Lung (tissue), 12 donors: ENCODE results near the gene GRK4. TPM values are rescaled to one million over a fixed set of nuclear protein-coding genes. Genes with fewer than 3 reads are reported as not detected.
A peak's percentile ranks its signal among the peaks of the same experiment; 100 is the strongest.

ENCODE experiments used
- ATAC-seq: fragments of 200-7000 bp; cut with Tn5 transposase; one replicate; pipeline ENCODE4 v1.9.1; 2020; ENCODE audit warnings: moderate number of reproducible peaks; ENCODE audit not compliant: insufficient read depth, low FRiP score
- DNase-seq, 3 donors: peaks; one replicate each; pipeline ENCODE4 v3.0.0-alpha.2; 2013 to 2017
- H3K27ac ChIP-seq, 2 donors: one replicate each; pipeline ENCODE4 v1.5.1; 2013; ENCODE audit warnings: mild to moderate bottlenecking in 2 of 2, moderate library complexity in 2 of 2, control low read depth in 1 of 2, inconsistent platforms in 1 of 2, low read depth in 1 of 2, low read length in 1 of 2
- H3K27me3 ChIP-seq, 3 donors: one replicate each; pipeline ENCODE4 v1.5.1; 2013; ENCODE audit warnings: low read length in 2 of 3; ENCODE audit not compliant: control insufficient read depth in 3 of 3, insufficient read depth in 3 of 3
- H3K36me3 ChIP-seq, 4 donors: one replicate each; pipeline ENCODE4 v1.5.1; 2013; ENCODE audit warnings: low read length in 4 of 4, mild to moderate bottlenecking in 1 of 4, moderate library complexity in 1 of 4; ENCODE audit not compliant: control insufficient read depth in 4 of 4, insufficient read depth in 4 of 4
- H3K4me1 ChIP-seq, 5 donors: one replicate each; pipeline ENCODE4 v1.5.1; 2013; ENCODE audit warnings: low read length in 5 of 5, mild to moderate bottlenecking in 2 of 5, moderate library complexity in 1 of 5; ENCODE audit not compliant: control insufficient read depth in 5 of 5, insufficient read depth in 5 of 5
- H3K4me3 ChIP-seq: one replicate; pipeline ENCODE4 v1.5.1; 2013; ENCODE audit warnings: mild to moderate bottlenecking, control low read depth, moderate library complexity
- H3K9ac ChIP-seq, 2 donors: one replicate each; pipeline ENCODE4 v1.5.1; 2013; ENCODE audit warnings: low read length in 2 of 2, control low read depth in 1 of 2; ENCODE audit not compliant: insufficient read depth in 1 of 2
- H3K9me3 ChIP-seq, 4 donors: one replicate each; pipeline ENCODE4 v1.5.1; 2013; ENCODE audit warnings: low read length in 3 of 4, mild to moderate bottlenecking in 1 of 4, moderate library complexity in 1 of 4; ENCODE audit not compliant: control insufficient read depth in 4 of 4, insufficient read depth in 3 of 4
- WGBS, 2 donors: extraction: QIAGEN DNeasy Blood & Tissue Kit; methylation state at CpG; one replicate each; pipeline ENCODE4 v1.1.7; 2013; 5-methylcytosine and 5-hydroxymethylcytosine counted together
- polyA plus RNA-seq, 2 donors: library from polyadenylated mRNA; stranded (reverse); fragments of 200-250 nt; gene quantifications; one replicate each; pipeline ENCODE4 v1.2.1, GENCODE V29; 2013
- total RNA-seq, 2 donors: library from RNA; depleted of rRNA in 1 of 2; stranded (reverse); fragments of >200 nt in 1 of 2; gene quantifications; one replicate each; pipeline ENCODE4 v1.2.1, GENCODE V29; 2014 to 2021
- TF ChIP-seq, protein P1 (sequence below): IDR thresholded peaks from 2 replicates; pipeline ENCODE4 v1.5.1; 2012; ENCODE audit warnings: mild to moderate bottlenecking; ENCODE audit errors: control extremely low read depth, extremely low read depth
- donor health status: control.
- donor health status: control.
- donor health status: Bipolar disorder and iron deficiency.
- donor health status: healthy.
- donor health status: DM: yes; HTN: yes; CAD: no.

The GRK4 gene
- total and polyA plus RNA-seq, 4 donors, result 1.8 to 6.7 (median 3.2) TPM

DNA sequence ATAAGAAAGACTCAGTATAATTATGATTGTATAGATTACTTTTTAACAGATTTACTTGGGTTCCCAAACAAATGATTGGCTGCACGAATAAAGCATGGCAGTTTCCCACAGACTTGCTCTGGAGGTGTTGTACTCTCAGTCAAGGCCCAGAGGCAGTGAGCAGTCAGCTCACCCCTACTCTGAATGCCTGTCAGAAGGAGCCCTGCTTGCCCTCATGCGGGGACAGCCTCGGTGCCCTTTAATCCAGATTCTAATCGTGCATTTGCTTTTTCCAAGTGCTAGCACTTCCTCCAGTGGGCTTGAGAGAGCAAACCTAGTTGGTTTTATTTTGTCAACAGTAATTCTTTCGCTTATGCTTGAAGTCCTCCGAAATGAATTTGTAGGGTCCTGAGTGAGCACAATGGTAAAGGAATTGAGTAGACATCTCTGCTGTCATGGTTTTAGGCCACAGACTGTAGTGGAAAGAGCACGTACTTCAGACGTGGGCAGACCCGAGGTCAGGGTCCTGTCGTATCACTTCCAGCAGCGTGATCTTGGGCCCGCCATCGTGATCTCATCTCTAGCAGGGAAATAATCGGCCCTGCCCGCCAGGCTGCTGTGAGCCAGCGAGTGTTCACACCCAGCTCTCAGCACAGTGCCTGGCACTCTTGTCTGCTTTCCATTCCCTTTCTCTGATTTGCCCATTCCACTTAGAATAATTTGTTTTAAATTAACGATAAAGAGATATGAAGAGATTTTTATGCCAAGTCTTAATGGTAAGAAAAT is 48.3 kb downstream of the GRK4 start:
- ATAC-seq (no peak), DNase-seq (no peak)
- peaks cover 0 to 14% (median 0%) of the 10 kb centered on the region in 5 donors for H3K4me1 ChIP-seq
- peak overlapping the region in 1 of 2 donors; percentile 39 for H3K9ac ChIP-seq
- no peaks in the 10 kb centered on the region for H3K27me3 ChIP-seq
- 89 to 94% methylated on average over 17 of the region's 17 CpGs for WGBS, 2 donors
- H3K36me3 ChIP-seq, result peaks cover 0 to 5% (median 0%) of the 10 kb centered on the region in 4 donors
- H3K9me3 ChIP-seq, result no peaks in the 10 kb centered on the region
- H3K4me3 ChIP-seq, result no peak overlapping the region
- H3K27ac ChIP-seq, result no peak overlapping the region
- TF ChIP-seq, protein P1, sequence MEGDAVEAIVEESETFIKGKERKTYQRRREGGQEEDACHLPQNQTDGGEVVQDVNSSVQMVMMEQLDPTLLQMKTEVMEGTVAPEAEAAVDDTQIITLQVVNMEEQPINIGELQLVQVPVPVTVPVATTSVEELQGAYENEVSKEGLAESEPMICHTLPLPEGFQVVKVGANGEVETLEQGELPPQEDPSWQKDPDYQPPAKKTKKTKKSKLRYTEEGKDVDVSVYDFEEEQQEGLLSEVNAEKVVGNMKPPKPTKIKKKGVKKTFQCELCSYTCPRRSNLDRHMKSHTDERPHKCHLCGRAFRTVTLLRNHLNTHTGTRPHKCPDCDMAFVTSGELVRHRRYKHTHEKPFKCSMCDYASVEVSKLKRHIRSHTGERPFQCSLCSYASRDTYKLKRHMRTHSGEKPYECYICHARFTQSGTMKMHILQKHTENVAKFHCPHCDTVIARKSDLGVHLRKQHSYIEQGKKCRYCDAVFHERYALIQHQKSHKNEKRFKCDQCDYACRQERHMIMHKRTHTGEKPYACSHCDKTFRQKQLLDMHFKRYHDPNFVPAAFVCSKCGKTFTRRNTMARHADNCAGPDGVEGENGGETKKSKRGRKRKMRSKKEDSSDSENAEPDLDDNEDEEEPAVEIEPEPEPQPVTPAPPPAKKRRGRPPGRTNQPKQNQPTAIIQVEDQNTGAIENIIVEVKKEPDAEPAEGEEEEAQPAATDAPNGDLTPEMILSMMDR, result no peak

DNA sequence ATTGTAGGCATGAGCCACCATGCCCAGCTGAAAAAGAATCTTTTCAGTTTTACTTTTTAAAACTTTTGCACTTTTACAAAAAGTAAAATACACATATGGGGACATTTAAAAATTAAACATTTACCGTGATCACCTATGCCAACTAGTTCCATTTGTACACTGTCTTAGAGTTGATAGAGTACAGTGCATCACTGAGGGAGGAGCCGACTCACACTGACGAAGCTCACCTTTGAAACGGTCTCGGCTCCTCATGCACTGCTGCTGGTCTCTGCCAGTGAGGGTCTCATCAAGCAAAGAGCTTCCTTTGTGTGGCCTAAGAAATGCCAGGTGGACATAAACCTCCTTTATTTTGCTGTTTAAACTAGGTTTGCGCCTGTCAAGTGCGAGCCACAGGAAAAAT is 50.0 kb downstream of the GRK4 start:
- Histone ChIP-seq H3K36me3 (no peaks in the 10 kb centered on the region), H3K27me3 (no peaks in the 10 kb centered on the region), H3K4me1 (peaks cover 0 to 14% (median 0%) of the 10 kb centered on the region in 5 donors), H3K27ac (no peak overlapping the region), H3K9ac (no peak overlapping the region), H3K4me3 (no peak overlapping the region), H3K9me3 (no peaks in the 10 kb centered on the region)
- no peak for ATAC-seq
- no peak for DNase-seq
- TF ChIP-seq, protein P1, result no peak
- 91 to 92% methylated on average over 7 of the region's 7 CpGs for WGBS, 2 donors

DNA sequence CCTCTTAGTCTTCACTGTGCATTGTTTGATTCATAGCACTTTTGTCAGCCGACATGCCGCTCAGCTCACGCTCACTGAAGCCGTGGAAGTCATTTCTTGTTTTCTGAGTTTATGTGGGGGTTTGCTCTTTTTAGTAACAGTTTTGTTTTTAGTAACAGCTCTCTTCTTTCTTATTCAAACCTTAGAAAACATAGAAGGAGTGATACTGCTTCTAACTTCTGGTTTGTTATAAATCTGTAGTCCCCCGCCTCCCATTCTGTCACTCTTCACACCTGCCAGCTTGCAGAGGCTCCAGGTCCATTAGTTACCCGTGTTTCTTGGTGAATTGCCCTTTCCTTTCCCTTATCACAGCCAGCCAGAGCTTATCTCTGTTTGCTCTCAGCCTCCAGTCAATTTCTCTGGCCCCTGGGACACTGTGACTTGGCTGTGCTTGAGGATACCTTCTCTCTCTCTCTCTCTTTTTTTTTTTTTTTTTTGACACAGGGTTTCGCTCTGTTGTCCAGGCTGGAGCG is 50.5 kb downstream of the GRK4 start:
- Histone ChIP-seq H3K9ac (no peak overlapping the region), H3K27me3 (no peaks in the 10 kb centered on the region), H3K4me1 (peaks cover 0 to 14% (median 0%) of the 10 kb centered on the region in 5 donors), H3K9me3 (no peaks in the 10 kb centered on the region), H3K36me3 (no peaks in the 10 kb centered on the region), H3K4me3 (no peak overlapping the region), H3K27ac (no peak overlapping the region)
- no peak for ATAC-seq
- TF ChIP-seq, protein P1, result no peak
- peak in 2 of 3 donors; percentile 5 to 46 for DNase-seq
- WGBS, 2 donors, result 75 to 81% methylated on average over 8 of the region's 8 CpGs
